CD8-positive, alpha-beta memory T cell (primary cell): ENCODE data around the gene ZNF689. TPM values are rescaled to one million over a fixed set of nuclear protein-coding genes. Genes with fewer than 3 reads are reported as not detected.

Experiments used
- CTCF ChIA-PET: fragments of 350-600 bp; sonication (Branson Sonifier 250); formaldehyde crosslinking; loops from one replicate; lab custom pipeline; 2021; ENCODE audit warnings: antibody characterized with exemption; lab: Charles Lee
- POLR2A ChIA-PET: fragments of 350-600 bp; sonication (Branson Sonifier 250); formaldehyde crosslinking; loops from one replicate; lab custom pipeline; 2021; ENCODE audit warnings: antibody characterized with exemption; lab: Charles Lee
- DNase-seq, 5 donors: peaks; one replicate each; pipeline versions ENCODE4 v3.0.0 to v3.0.0-alpha.2; 2020 to 2022; ENCODE audit warnings: mixed read lengths in 1 of 5
- H3K27ac ChIP-seq: one replicate; pipeline ENCODE4 v1.7.0; 2013; ENCODE audit warnings: low read depth, mild to moderate bottlenecking, low read length, moderate library complexity
- H3K27me3 ChIP-seq: 2 replicates; pipeline ENCODE4 v1.7.0; 2013; ENCODE audit warnings: low read length, mild to moderate bottlenecking; ENCODE audit not compliant: insufficient read depth, poor library complexity, severe bottlenecking
- H3K36me3 ChIP-seq: 2 replicates; pipeline ENCODE4 v1.7.0; 2013; ENCODE audit warnings: mild to moderate bottlenecking, low read length, moderate library complexity; ENCODE audit not compliant: insufficient read depth
- H3K4me1 ChIP-seq: 2 replicates; pipeline ENCODE4 v1.7.0; 2013; ENCODE audit warnings: mild to moderate bottlenecking, low read length, moderate library complexity; ENCODE audit not compliant: insufficient read depth
- H3K4me3 ChIP-seq: 2 replicates; pipeline ENCODE4 v1.7.0; 2013; ENCODE audit warnings: mild to moderate bottlenecking, low read length
- H3K9me3 ChIP-seq: 2 replicates; pipeline ENCODE4 v1.7.0; 2013; ENCODE audit warnings: mild to moderate bottlenecking, low read length
- H3K27ac Mint-ChIP-seq, 8 donors: one replicate each; pipeline ENCODE4 v1.8.0; 2020 to 2021; ENCODE audit warnings: mixed read lengths in 8 of 8, mild to moderate bottlenecking in 6 of 8, inconsistent platforms in 3 of 8, moderate library complexity in 3 of 8
- H3K27me3 Mint-ChIP-seq, 2 donors: one replicate each; pipeline ENCODE4 v1.8.0; 2020 to 2021; ENCODE audit warnings: mixed read lengths in 2 of 2, mild to moderate bottlenecking in 1 of 2, moderate library complexity in 1 of 2
- H3K36me3 Mint-ChIP-seq, 3 donors: one replicate each; pipeline ENCODE4 v1.8.0; 2020 to 2021; ENCODE audit warnings: mixed read lengths in 3 of 3, inconsistent platforms in 1 of 3, mild to moderate bottlenecking in 1 of 3
- H3K4me1 Mint-ChIP-seq, 3 donors: one replicate each; pipeline ENCODE4 v1.8.0; 2020 to 2021; ENCODE audit warnings: mixed read lengths in 3 of 3, inconsistent platforms in 1 of 3, mild to moderate bottlenecking in 1 of 3
- H3K4me3 Mint-ChIP-seq, 7 donors: one replicate each; pipeline ENCODE4 v1.8.0; 2020 to 2021; ENCODE audit warnings: mixed read lengths in 7 of 7, mild to moderate bottlenecking in 6 of 7, moderate library complexity in 4 of 7, inconsistent platforms in 2 of 7
- H3K9me3 Mint-ChIP-seq, 5 donors: one replicate each; pipeline ENCODE4 v1.8.0; 2020 to 2022; ENCODE audit warnings: mixed read lengths in 5 of 5, mild to moderate bottlenecking in 3 of 5, moderate library complexity in 2 of 5, inconsistent platforms in 1 of 5
- polyA plus RNA-seq: library from polyadenylated mRNA; unstranded; fragments of 300-500 nt; fragmentation: Illumina TruSeq; gene quantifications from one replicate; pipeline ENCODE4 v1.2.3, GENCODE V29; 2021
- total RNA-seq, 2 experiments: library from RNA; stranded (reverse); gene quantifications; one replicate each; pipeline ENCODE4 v1.2.3, GENCODE V29; 2021

The ZNF689 gene
- total and polyA plus RNA-seq, 3 experiments from 2014 or later, result 13.7 to 15.7 (median 14.6) TPM

GRCh38 chr16:30555315-30556124, 54.7 kb downstream of the ZNF689 start:
- peaks cover 51 to 77% (median 55%) of the 10 kb centered on the region in 3 donors for H3K4me1 Mint-ChIP-seq
- no peaks in the 10 kb centered on the region for H3K9me3 Mint-ChIP-seq
- peak overlapping the region in 2 of 8 donors; percentile 83 to 87 for H3K27ac Mint-ChIP-seq
- H3K4me3 Mint-ChIP-seq, result peak overlapping the region in 6 of 7 donors; percentile 50 to 95 (median 87)
- H3K4me3 ChIP-seq, result no peak overlapping the region
- H3K36me3 Mint-ChIP-seq, result peaks cover 0 to 40% (median 2%) of the 10 kb centered on the region in 3 donors
- no peaks in the 10 kb centered on the region for H3K9me3 ChIP-seq
- no peak for DNase-seq
- CTCF ChIA-PET, result interaction anchor here (1.3 to 4.2 kb wide), 3 partner anchors 9 to 20 kb away, joined by 3 to 31 read pairs (median 3); partner anchors contain the start of gene ZNF747
- no peaks in the 10 kb centered on the region for H3K27me3 ChIP-seq
- H3K27ac ChIP-seq, result no peak overlapping the region
- H3K27me3 Mint-ChIP-seq, result peaks cover 0 to 4% of the 10 kb centered on the region in 2 donors
- H3K36me3 ChIP-seq, result peaks cover 15% of the 10 kb centered on the region
- POLR2A ChIA-PET, result interaction anchor here (6.7 kb wide), 1 partner anchor 21 kb away, joined by 71 read pairs; the partner anchor contains the start of gene ZNF747
- peaks cover 51% of the 10 kb centered on the region for H3K4me1 ChIP-seq

DNA sequence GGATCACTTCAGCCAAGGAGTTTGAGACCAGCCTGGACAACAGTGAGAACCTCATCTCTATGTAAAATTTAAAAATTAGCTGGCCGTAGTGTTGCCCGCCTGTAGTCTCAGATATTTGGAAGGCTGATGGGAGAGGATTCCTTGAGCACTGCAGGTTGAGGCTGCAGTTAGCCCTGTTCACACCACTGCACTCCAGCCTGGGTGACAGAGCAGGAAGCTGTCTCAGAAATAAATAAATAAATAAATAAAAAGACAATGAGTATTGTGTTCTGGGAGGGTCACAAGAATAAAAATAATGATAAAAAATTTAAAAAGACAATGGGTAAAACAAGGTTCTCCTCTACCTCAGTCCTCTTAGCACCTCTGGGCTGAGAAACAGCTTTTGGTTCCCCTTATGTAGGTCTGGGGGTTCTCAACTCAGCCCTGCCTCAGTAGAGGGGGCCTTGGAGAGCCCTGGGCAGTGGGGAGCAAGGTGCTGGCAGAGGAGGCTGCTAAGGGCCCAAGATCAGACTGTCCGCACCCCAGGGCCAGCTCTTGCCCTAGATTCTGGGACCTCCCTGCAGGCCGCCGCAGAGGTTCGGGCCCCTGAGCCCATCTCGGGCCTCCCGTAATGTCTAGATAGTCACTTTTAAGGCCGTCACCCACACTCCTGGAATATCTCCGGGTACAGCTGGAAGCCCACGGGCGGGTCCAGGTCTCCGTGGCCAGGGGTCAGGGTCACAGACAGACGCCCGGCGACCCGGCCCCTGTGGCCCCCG, 55.5 kb downstream of the ZNF689 start:
- H3K36me3 Mint-ChIP-seq, result peaks cover 0 to 40% (median 2%) of the 10 kb centered on the region in 3 donors
- H3K4me3 Mint-ChIP-seq, result peak overlapping the region in 3 of 7 donors; percentile 19 to 84 (median 65)
- Histone ChIP-seq H3K36me3 (peaks cover 15% of the 10 kb centered on the region), H3K4me3 (no peak overlapping the region), H3K4me1 (peaks cover 51% of the 10 kb centered on the region), H3K9me3 (no peaks in the 10 kb centered on the region), H3K27ac (no peak overlapping the region), H3K27me3 (no peaks in the 10 kb centered on the region)
- CTCF ChIA-PET, result interaction anchor here (1.3 to 4.2 kb wide), 3 partner anchors 8 to 19 kb away, joined by 3 to 31 read pairs (median 3); partner anchors contain the start of gene ZNF747
- H3K9me3 Mint-ChIP-seq, result no peaks in the 10 kb centered on the region
- peak overlapping the region in 2 of 8 donors; percentile 95 to 96 for H3K27ac Mint-ChIP-seq
- POLR2A ChIA-PET, result interaction anchor here (0.6 to 6.7 kb wide), 2 partner anchors 20 to 141 kb away, joined by 4 to 71 read pairs; partner anchors contain the start of gene ZNF747
- no peak for DNase-seq
- peaks cover 0 to 4% of the 10 kb centered on the region in 2 donors for H3K27me3 Mint-ChIP-seq
- peaks cover 51 to 80% (median 55%) of the 10 kb centered on the region in 3 donors for H3K4me1 Mint-ChIP-seq

GRCh38 chr16:30553393-30553899, 56.7 kb downstream of the ZNF689 start:
- DNase-seq, result no peak
- H3K4me3 ChIP-seq, result no peak overlapping the region
- peaks cover 46% of the 10 kb centered on the region for H3K4me1 ChIP-seq
- Mint-ChIP-seq H3K27ac (peak overlapping the region; percentile 54 to 97 (median 94)), H3K4me3 (peak overlapping the region in 5 of 7 donors; percentile 4 to 65 (median 35)), H3K4me1 (peaks cover 48 to 77% (median 53%) of the 10 kb centered on the region in 3 donors), H3K27me3 (peaks cover 0 to 3% of the 10 kb centered on the region in 2 donors), H3K9me3 (no peaks in the 10 kb centered on the region), H3K36me3 (peaks cover 0 to 40% (median 2%) of the 10 kb centered on the region in 3 donors)
- CTCF ChIA-PET, result interaction anchor here (4.2 kb wide), 1 partner anchor 18 kb away, joined by 31 read pairs; the partner anchor contains the start of gene ZNF747
- H3K27ac ChIP-seq, result peak overlapping the region; percentile 38
- peaks cover 15% of the 10 kb centered on the region for H3K36me3 ChIP-seq
- H3K27me3 ChIP-seq, result no peaks in the 10 kb centered on the region
- POLR2A ChIA-PET, result interaction anchor here (6.7 kb wide), 1 partner anchor 19 kb away, joined by 71 read pairs; the partner anchor contains the start of gene ZNF747
- no peaks in the 10 kb centered on the region for H3K9me3 ChIP-seq

GRCh38 chr16:30552956-30553355, 57.2 kb downstream of the ZNF689 start:
- no peaks in the 10 kb centered on the region for H3K27me3 ChIP-seq
- Mint-ChIP-seq H3K27ac (peak overlapping the region; percentile 82 to 97 (median 94)), H3K4me1 (peaks cover 49 to 79% (median 57%) of the 10 kb centered on the region in 3 donors), H3K27me3 (peaks cover 0 to 3% of the 10 kb centered on the region in 2 donors), H3K9me3 (no peaks in the 10 kb centered on the region), H3K4me3 (peak overlapping the region in 4 of 7 donors; percentile 40 to 65 (median 59)), H3K36me3 (peaks cover 0 to 37% (median 2%) of the 10 kb centered on the region in 3 donors)
- peaks cover 46% of the 10 kb centered on the region for H3K4me1 ChIP-seq
- no peaks in the 10 kb centered on the region for H3K9me3 ChIP-seq
- ChIA-PET CTCF (interaction anchor here (1.0 to 4.2 kb wide), 3 partner anchors 18 to 123 kb away, joined by 3 to 31 read pairs (median 4); partner anchors contain the start of gene ZNF747), POLR2A (interaction anchor here (1.4 to 6.7 kb wide), 2 partner anchors 19 to 182 kb away, joined by 6 to 71 read pairs; partner anchors contain the start of gene ZNF747)
- DNase-seq, result no peak
- H3K4me3 ChIP-seq, result no peak overlapping the region
- peak overlapping the region; percentile 38 for H3K27ac ChIP-seq
- peaks cover 15% of the 10 kb centered on the region for H3K36me3 ChIP-seq

Other genes starting within 250 kb of the ZNF689 start
- 10 to 100 TPM; 59.0 to 61.4 TPM for gene TBC1D10B, start 239.9 kb downstream of the ZNF689 start, total RNA-seq
- gene TBC1D10B, start 239.9 kb downstream of the ZNF689 start, polyA plus RNA-seq, result 17.3 TPM
- 1 to 10 TPM; 1.9 to 2.4 TPM for gene MYL11, start 235.6 kb downstream of the ZNF689 start, total RNA-seq
- gene MYL11, start 235.6 kb downstream of the ZNF689 start, polyA plus RNA-seq, result 4.6 TPM
- gene SEPTIN1, start 227.8 kb downstream of the ZNF689 start, total RNA-seq, result 100 to 1,000 TPM; 187 to 193 TPM
- gene SEPTIN1, start 227.8 kb downstream of the ZNF689 start, polyA plus RNA-seq, result 227 TPM
- gene ZNF48, start 215.0 kb downstream of the ZNF689 start, total RNA-seq, result 10 to 100 TPM; 18.4 to 19.3 TPM
- gene ZNF48, start 215.0 kb downstream of the ZNF689 start, polyA plus RNA-seq, result 10.2 TPM
- gene ZNF771, start 202.8 kb downstream of the ZNF689 start, total RNA-seq, result 1 to 10 TPM; 7.3 to 9.8 TPM
- gene ZNF771, start 202.8 kb downstream of the ZNF689 start, polyA plus RNA-seq, result 6.0 TPM
- gene DCTPP1, start 180.4 kb downstream of the ZNF689 start, total RNA-seq, result 100 to 1,000 TPM; 174 to 175 TPM
- 73.7 TPM for gene DCTPP1, start 180.4 kb downstream of the ZNF689 start, polyA plus RNA-seq
- gene SEPHS2, start 164.5 kb downstream of the ZNF689 start, total RNA-seq, result 10 to 100 TPM; 68.2 to 71.0 TPM
- 59.0 TPM for gene SEPHS2, start 164.5 kb downstream of the ZNF689 start, polyA plus RNA-seq
- gene ITGAL, start 137.6 kb downstream of the ZNF689 start, total RNA-seq, result 100 to 1,000 TPM; 333 to 363 TPM
- gene ITGAL, start 137.6 kb downstream of the ZNF689 start, polyA plus RNA-seq, result 256 TPM
- gene ZNF768, start 83.8 kb downstream of the ZNF689 start, total RNA-seq, result 10 to 100 TPM; 13.5 to 15.1 TPM
- gene ZNF768, start 83.8 kb downstream of the ZNF689 start, polyA plus RNA-seq, result 2.5 TPM
- 10 to 100 TPM; 13.5 to 17.0 TPM for gene ZNF747, start 75.5 kb downstream of the ZNF689 start, total RNA-seq
- gene ZNF747, start 75.5 kb downstream of the ZNF689 start, polyA plus RNA-seq, result 8.4 TPM
- gene ZNF764, start 52.0 kb downstream of the ZNF689 start, total RNA-seq, result 10 to 100 TPM; 15.1 to 15.7 TPM
- gene ZNF764, start 52.0 kb downstream of the ZNF689 start, polyA plus RNA-seq, result 8.9 TPM
- gene ZNF688, start 38.7 kb downstream of the ZNF689 start, total RNA-seq, result 10 to 100 TPM in 1 of 2 experiments, 1 to 10 TPM in 1; 9.6 to 10.8 TPM
- 28.5 TPM for gene ZNF688, start 38.7 kb downstream of the ZNF689 start, polyA plus RNA-seq
- gene ZNF785, start 24.7 kb downstream of the ZNF689 start, total RNA-seq, result 10 to 100 TPM; 10.9 to 13.0 TPM
- gene ZNF785, start 24.7 kb downstream of the ZNF689 start, polyA plus RNA-seq, result 4.8 TPM
- gene PRR14, start 40.6 kb upstream of the ZNF689 start, total RNA-seq, result 10 to 100 TPM; 87.5 to 92.5 TPM
- gene PRR14, start 40.6 kb upstream of the ZNF689 start, polyA plus RNA-seq, result 29.7 TPM
- gene FBRS, start 48.0 kb upstream of the ZNF689 start, total RNA-seq, result 100 to 1,000 TPM; 115 to 124 TPM
- 7.1 TPM for gene FBRS, start 48.0 kb upstream of the ZNF689 start, polyA plus RNA-seq
- 10 to 100 TPM; 75.4 to 76.3 TPM for gene SRCAP, start 88.8 kb upstream of the ZNF689 start, total RNA-seq
- gene SRCAP, start 88.8 kb upstream of the ZNF689 start, polyA plus RNA-seq, result 33.0 TPM
- gene PHKG2, start 138.0 kb upstream of the ZNF689 start, total RNA-seq, result 10 to 100 TPM; 31.8 to 32.2 TPM
- 47.0 TPM for gene PHKG2, start 138.0 kb upstream of the ZNF689 start, polyA plus RNA-seq
- 1 to 10 TPM; 6.5 to 6.9 TPM for gene CFAP119, start 151.7 kb upstream of the ZNF689 start, total RNA-seq
- 0.25 TPM for gene CFAP119, start 151.7 kb upstream of the ZNF689 start, polyA plus RNA-seq
- gene RNF40, start 151.9 kb upstream of the ZNF689 start, total RNA-seq, result 100 to 1,000 TPM; 152 to 157 TPM
- 61.9 TPM for gene RNF40, start 151.9 kb upstream of the ZNF689 start, polyA plus RNA-seq
- gene ZNF629, start 176.8 kb upstream of the ZNF689 start, total RNA-seq, result 1 to 10 TPM; 5.6 to 5.7 TPM
- gene ZNF629, start 176.8 kb upstream of the ZNF689 start, polyA plus RNA-seq, result 1.1 TPM